A549 (cell line): Measurements from ENCODE around the gene TRMU.

ENCODE experiments used
- CHD2 ChIP-seq: fragments of 150-350 bp; IDR thresholded peaks from 2 replicates; pipeline ENCODE4 v1.6.1; 2014; ENCODE audit warnings: low read length; ENCODE audit not compliant: partially characterized antibody
- CHD4 ChIP-seq: fragments of 200-600 bp; sonication (generic); IDR thresholded peaks from 2 replicates; pipeline ENCODE4 v1.6.1; 2016; ENCODE audit warnings: antibody characterized with exemption, mild to moderate bottlenecking, borderline replicate concordance
- FOSL2 ChIP-seq, 2 experiments: fragments of 450-650 bp in 1 of 2; fragments of >200 bp in 1 of 2; sonication (Bioruptor Twin) in 1 of 2; formaldehyde crosslinking; IDR thresholded peaks; 2 replicates each; pipeline versions ENCODE4 v1.5.0 to v1.6.1; 2016 to 2020; ENCODE audit warnings: mild to moderate bottlenecking in 1 of 2, moderate library complexity in 1 of 2
- HDAC2 ChIP-seq: fragments of 200-600 bp; sonication (generic); IDR thresholded peaks from 2 replicates; pipeline ENCODE4 v1.6.1; 2016
- HOXA7 ChIP-seq: fragments of 250-450 bp; sonication (Bioruptor Pico); IDR thresholded peaks from 2 replicates; pipeline ENCODE4 v1.5.0; 2020; ENCODE audit warnings: mild to moderate bottlenecking, moderate library complexity
- JUN ChIP-seq, 2 experiments: fragments of >200 bp; sonication (Bioruptor Twin); formaldehyde crosslinking; IDR thresholded peaks; 2 replicates in 1 of 2; 3 replicates in 1 of 2; pipeline ENCODE4 v1.6.1; 2016 to 2017
- KDM1A ChIP-seq: fragments of 200-600 bp; sonication (generic); IDR thresholded peaks from 2 replicates; pipeline ENCODE4 v1.6.1; 2016; ENCODE audit warnings: low read depth, mild to moderate bottlenecking
- MAZ ChIP-seq: fragments of 150-350 bp; IDR thresholded peaks from 2 replicates; pipeline ENCODE4 v1.6.1; 2014; ENCODE audit warnings: antibody characterized with exemption, low read depth, low read length, borderline replicate concordance
- POLR2A ChIP-seq: IDR thresholded peaks from 2 replicates; pipeline ENCODE4 v1.6.1; 2012; ENCODE audit warnings: mild to moderate bottlenecking, low read length
- TF ChIP-seq, protein P1 (sequence below): fragments of >200 bp; sonication (Bioruptor Twin); formaldehyde crosslinking; IDR thresholded peaks from 3 replicates; pipeline ENCODE4 v1.5.1; 2016

DNA sequence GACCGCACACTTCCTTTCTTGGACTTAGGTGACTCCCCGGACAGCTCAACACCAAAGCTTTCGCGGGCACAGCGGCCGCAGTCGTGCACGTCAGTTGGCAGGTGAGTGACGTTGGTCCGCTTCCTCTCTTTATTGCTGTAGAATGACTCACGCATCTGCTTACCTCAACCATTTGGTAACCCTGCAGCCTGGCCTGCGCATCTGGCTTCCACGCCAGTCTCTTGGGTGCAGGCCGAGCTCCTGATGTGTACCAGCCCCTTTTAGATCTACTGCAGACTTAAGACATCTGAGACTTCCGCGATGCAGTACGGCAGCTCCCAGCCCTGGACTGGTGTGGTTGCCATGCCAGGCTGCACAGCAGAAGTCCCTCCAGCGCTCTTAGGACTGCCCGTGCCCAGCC is 12.4 kb upstream of the TRMU start:
- TF ChIP-seq CHD2 (no peak), KDM1A (no peak), POLR2A (no peak), HDAC2 (no peak), JUN (IDR thresholded peaks at IDR 0.05) (no peak), MAZ (no peak), HOXA7 (CRISPR knock-in tag) (no peak), CHD4 (no peak), FOSL2 (IDR thresholded peaks at IDR 0.05) (no peak), FOSL2 (CRISPR knock-in tag; IDR thresholded peaks at IDR 0.05) (no peak)
- TF ChIP-seq, protein P1, sequence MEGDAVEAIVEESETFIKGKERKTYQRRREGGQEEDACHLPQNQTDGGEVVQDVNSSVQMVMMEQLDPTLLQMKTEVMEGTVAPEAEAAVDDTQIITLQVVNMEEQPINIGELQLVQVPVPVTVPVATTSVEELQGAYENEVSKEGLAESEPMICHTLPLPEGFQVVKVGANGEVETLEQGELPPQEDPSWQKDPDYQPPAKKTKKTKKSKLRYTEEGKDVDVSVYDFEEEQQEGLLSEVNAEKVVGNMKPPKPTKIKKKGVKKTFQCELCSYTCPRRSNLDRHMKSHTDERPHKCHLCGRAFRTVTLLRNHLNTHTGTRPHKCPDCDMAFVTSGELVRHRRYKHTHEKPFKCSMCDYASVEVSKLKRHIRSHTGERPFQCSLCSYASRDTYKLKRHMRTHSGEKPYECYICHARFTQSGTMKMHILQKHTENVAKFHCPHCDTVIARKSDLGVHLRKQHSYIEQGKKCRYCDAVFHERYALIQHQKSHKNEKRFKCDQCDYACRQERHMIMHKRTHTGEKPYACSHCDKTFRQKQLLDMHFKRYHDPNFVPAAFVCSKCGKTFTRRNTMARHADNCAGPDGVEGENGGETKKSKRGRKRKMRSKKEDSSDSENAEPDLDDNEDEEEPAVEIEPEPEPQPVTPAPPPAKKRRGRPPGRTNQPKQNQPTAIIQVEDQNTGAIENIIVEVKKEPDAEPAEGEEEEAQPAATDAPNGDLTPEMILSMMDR = no peak
